Effector memory CD8-positive, alpha-beta T cell (primary cell): Measurements from ENCODE around the gene ZNF689.

Source experiments
- ATAC-seq: fragments of 150-1000 bp; cut with Tn5 transposase; replicated peaks from 2 replicates; pipeline ENCODE4 v1.10.0; 2021; ENCODE audit warnings: mild to moderate bottlenecking, moderate library complexity
- DNase-seq, 3 experiments: peaks; one replicate each; pipeline ENCODE4 v3.0.0; 2021
- H3K27ac Mint-ChIP-seq, 2 donors: one replicate each; pipeline ENCODE4 v1.8.0; 2022; ENCODE audit warnings: mild to moderate bottlenecking in 2 of 2, mixed read lengths in 2 of 2, moderate library complexity in 2 of 2
- H3K27me3 Mint-ChIP-seq, 2 donors: one replicate each; pipeline ENCODE4 v1.8.0; 2022; ENCODE audit warnings: mixed read lengths in 2 of 2
- H3K36me3 Mint-ChIP-seq: one replicate; pipeline ENCODE4 v1.8.0; 2022; ENCODE audit warnings: mild to moderate bottlenecking, moderate library complexity, mixed read lengths; ENCODE audit not compliant: insufficient read depth
- H3K4me1 Mint-ChIP-seq, 2 donors: one replicate each; pipeline ENCODE4 v1.8.0; 2022; ENCODE audit warnings: low read depth in 2 of 2, mixed read lengths in 2 of 2
- H3K4me3 Mint-ChIP-seq, 2 donors: one replicate each; pipeline ENCODE4 v1.8.0; 2022; ENCODE audit warnings: mild to moderate bottlenecking in 2 of 2, mixed read lengths in 2 of 2, moderate library complexity in 2 of 2
- H3K9me3 Mint-ChIP-seq, 2 donors: one replicate each; pipeline ENCODE4 v1.8.0; 2022; ENCODE audit warnings: mixed read lengths in 2 of 2
- total RNA-seq, 9 experiments: gene quantifications; one replicate each; lab custom pipeline; 2026; lab: John Stamatoyannopoulos, UW

The ZNF689 gene
- total RNA-seq = 18.8 to 32.7 (median 27.1) reads per million in 9 experiments

- Mint-ChIP-seq H3K36me3 (peaks cover 37% of the 10 kb centered on the region), H3K27me3 (no peaks in the 10 kb centered on the region), H3K27ac (peak within 1 kb of the TSS; percentile 98), H3K4me3 (peak within 1 kb of the TSS; percentile 91 to 94), H3K9me3 (no peaks in the 10 kb centered on the region), H3K4me1 (peaks cover 12 to 17% of the 10 kb centered on the region in 2 donors)
- peak; percentile 93 for ATAC-seq
- DNase-seq = peak; percentile 95 to 97 (median 95)
Measured at GRCh38 chr16:30609926-30610839, at the start of gene ZNF689. ZNF689 (minus strand) TSS chr16:30610389; CDS start chr16:30610041, 348 bp downstream.

DNA sequence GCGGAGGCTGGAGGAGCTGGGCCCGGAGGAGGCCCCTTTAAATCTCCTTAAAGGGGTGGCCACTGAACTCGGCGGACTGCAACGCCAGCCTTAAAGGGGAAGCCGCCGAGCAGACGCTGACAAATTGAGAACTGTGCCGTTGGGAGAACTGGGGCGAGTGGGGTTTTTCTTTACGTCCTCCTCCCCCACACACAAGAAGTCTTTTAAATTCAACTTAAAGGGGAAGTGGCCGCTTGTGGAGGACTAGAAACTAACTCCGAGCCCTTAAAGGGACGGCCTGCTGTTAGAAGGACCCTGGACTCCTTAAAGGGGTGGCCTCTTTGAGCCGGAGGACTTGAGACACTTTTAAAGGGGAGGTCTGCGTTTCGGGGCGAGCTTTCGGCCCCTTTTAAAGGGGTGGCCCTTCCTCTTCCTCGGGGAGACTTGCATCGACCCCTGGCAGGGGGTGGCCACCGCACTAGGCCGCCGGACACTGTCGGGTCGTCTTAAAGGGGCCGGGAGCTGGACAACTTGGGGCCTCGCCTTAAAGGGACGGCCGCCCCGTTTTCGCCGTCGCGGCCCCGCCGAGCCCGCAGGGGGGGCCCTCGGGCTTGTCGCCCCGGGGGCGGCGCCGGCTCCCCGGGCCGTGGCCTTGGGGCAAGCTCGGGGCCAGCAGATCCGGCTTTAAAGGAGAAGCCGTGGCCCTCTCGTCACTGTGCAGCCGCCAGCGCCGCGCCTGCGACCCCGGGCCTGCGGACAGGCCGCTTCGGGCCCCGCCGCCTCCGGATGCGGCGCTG, 48.7 kb upstream of the ZNF689 start:
- Mint-ChIP-seq H3K4me3 (peak overlapping the region; percentile 94), H3K36me3 (peaks cover 79% of the 10 kb centered on the region), H3K27me3 (no peaks in the 10 kb centered on the region), H3K27ac (peak overlapping the region; percentile 100), H3K9me3 (no peaks in the 10 kb centered on the region), H3K4me1 (peaks cover 43 to 49% of the 10 kb centered on the region in 2 donors)
- ATAC-seq (peak; percentile 26), DNase-seq (no peak)

DNA sequence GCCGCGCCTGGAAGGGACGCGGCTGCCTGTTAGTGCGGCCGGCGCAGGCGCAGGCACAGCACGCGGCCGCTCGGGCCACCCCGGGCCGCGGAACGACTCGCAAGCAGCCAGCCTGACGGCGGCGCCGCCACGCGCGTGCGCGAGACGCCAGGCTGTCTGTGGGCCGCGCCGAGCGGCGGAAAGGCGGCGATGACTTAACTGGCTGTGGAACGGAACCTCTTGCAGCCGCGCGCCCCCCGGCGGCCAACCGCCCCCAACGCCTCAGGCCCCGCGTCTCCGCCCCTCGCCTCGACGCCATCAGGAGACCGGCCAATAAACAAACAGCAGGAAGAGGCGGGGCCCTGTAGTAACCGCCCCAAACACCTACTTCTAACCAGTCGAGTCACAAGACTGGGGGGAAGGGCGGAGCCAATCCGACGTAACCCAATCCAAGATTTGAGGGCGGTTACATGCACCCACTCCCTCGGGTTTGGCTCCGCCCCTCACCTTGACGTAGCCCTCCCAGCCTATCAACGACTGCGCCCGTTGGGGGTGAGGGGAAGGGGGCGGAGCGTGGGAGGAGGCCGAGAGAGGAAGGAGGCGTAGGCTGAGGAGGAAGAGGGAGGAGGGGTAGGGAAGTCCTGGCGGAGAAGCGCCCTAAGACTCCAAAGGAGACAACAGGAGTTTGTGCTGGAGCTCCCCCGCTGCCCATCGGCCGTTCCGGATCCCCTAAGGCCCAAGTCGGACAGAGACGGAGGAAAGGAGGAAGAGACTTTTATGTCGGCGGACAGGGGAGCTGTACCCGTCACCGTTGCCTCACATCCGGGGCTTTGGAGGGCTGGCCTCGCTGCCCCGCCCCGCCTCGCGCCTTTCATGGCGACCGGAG, 47.9 kb upstream of the ZNF689 start, which contains the start of gene FBRS:
Gene FBRS, plus strand, starts transcription at position 566 of the 865 bp plus-strand sequence. CDS start 1,088 bp downstream, outside the sequence.
- peak; percentile 68 for ATAC-seq
- H3K4me1 Mint-ChIP-seq = peaks cover 36 to 41% of the 10 kb centered on the region in 2 donors
- no peaks in the 10 kb centered on the region for H3K9me3 Mint-ChIP-seq
- peak; percentile 99 to 100 (median 99) for DNase-seq
- H3K4me3 Mint-ChIP-seq = peak within 1 kb of the TSS; percentile 94
- H3K27ac Mint-ChIP-seq = peak within 1 kb of the TSS; percentile 100
- peaks cover 76% of the 10 kb centered on the region for H3K36me3 Mint-ChIP-seq
- no peaks in the 10 kb centered on the region for H3K27me3 Mint-ChIP-seq

GRCh38 chr16:30656974-30657865, 47.0 kb upstream of the ZNF689 start:
- Mint-ChIP-seq H3K27ac (peak overlapping the region; percentile 100), H3K36me3 (peaks cover 75% of the 10 kb centered on the region)
- ATAC-seq = no peak

GRCh38 chr16:30656388-30656787, 46.2 kb upstream of the ZNF689 start:
- H3K9me3 Mint-ChIP-seq = no peaks in the 10 kb centered on the region
- DNase-seq = no peak
- peak overlapping the region in 1 of 2 donors; percentile 46 for H3K27ac Mint-ChIP-seq
- H3K4me1 Mint-ChIP-seq = peaks cover 43 to 46% of the 10 kb centered on the region in 2 donors
- ATAC-seq = no peak
- H3K36me3 Mint-ChIP-seq = peaks cover 75% of the 10 kb centered on the region
- peak overlapping the region in 1 of 2 donors; percentile 45 for H3K4me3 Mint-ChIP-seq
- no peaks in the 10 kb centered on the region for H3K27me3 Mint-ChIP-seq

More at GRCh38 chr16:30656974-30657865, 47.0 kb upstream of the ZNF689 start:
- DNase-seq = no peak
- Mint-ChIP-seq H3K9me3 (no peaks in the 10 kb centered on the region), H3K27me3 (no peaks in the 10 kb centered on the region), H3K4me1 (peaks cover 43 to 46% of the 10 kb centered on the region in 2 donors), H3K4me3 (peak overlapping the region; percentile 94)

DNA sequence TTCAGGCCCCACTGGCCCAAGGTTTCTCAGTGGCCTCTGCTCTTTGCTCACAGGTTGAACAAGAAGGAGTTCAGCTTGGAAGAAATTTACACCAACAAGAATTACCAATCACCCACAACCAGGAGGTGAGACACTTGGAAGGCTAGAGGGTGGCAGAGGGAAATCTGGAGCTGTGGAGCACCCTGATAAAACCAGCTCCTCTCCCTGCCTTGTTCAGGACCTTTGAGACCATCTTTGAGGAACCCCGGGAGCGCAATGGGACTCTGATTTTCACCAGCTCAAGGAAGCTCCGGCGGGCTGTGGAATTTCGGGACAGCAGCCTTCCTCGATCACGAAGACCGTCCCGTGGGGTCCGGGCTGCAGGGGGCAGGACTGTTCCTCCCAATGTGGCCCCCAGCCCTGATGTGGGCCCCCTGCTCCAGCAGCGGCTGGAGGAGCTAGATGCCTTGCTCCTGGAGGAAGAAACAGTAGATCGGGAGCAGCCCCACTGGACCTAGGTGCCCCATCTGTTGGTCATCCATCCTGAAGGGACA, 45.7 kb upstream of the ZNF689 start:
- no peak for DNase-seq
- Mint-ChIP-seq H3K27ac (peak overlapping the region in 1 of 2 donors; percentile 46), H3K4me3 (peak overlapping the region in 1 of 2 donors; percentile 45)

GRCh38 chr16:30654856-30655255, 44.7 kb upstream of the ZNF689 start:
- H3K36me3 Mint-ChIP-seq = peaks cover 74% of the 10 kb centered on the region
- DNase-seq (no peak), ATAC-seq (no peak)
- H3K27me3 Mint-ChIP-seq = no peaks in the 10 kb centered on the region
- no peak overlapping the region for H3K27ac Mint-ChIP-seq
- H3K4me3 Mint-ChIP-seq = peak overlapping the region in 1 of 2 donors; percentile 4
- H3K4me1 Mint-ChIP-seq = peaks cover 41 to 45% of the 10 kb centered on the region in 2 donors
- H3K9me3 Mint-ChIP-seq = no peaks in the 10 kb centered on the region

More for the DNA sequence above, 45.7 kb upstream of the ZNF689 start:
- H3K27me3 Mint-ChIP-seq = no peaks in the 10 kb centered on the region
- no peaks in the 10 kb centered on the region for H3K9me3 Mint-ChIP-seq
- no peak for ATAC-seq
- H3K36me3 Mint-ChIP-seq = peaks cover 73% of the 10 kb centered on the region
- H3K4me1 Mint-ChIP-seq = peaks cover 40 to 41% of the 10 kb centered on the region in 2 donors

- H3K4me3 Mint-ChIP-seq = peak overlapping the region; percentile 97 to 98
- H3K27ac Mint-ChIP-seq = peak overlapping the region in 1 of 2 donors; percentile 97
- no peaks in the 10 kb centered on the region for H3K9me3 Mint-ChIP-seq
- no peaks in the 10 kb centered on the region for H3K27me3 Mint-ChIP-seq
- no peak for ATAC-seq
- DNase-seq = no peak
- H3K4me1 Mint-ChIP-seq = peaks cover 37 to 38% of the 10 kb centered on the region in 2 donors
- peaks cover 58% of the 10 kb centered on the region for H3K36me3 Mint-ChIP-seq
Measured at GRCh38 chr16:30652718-30653117, 42.5 kb upstream of the ZNF689 start.

DNA sequence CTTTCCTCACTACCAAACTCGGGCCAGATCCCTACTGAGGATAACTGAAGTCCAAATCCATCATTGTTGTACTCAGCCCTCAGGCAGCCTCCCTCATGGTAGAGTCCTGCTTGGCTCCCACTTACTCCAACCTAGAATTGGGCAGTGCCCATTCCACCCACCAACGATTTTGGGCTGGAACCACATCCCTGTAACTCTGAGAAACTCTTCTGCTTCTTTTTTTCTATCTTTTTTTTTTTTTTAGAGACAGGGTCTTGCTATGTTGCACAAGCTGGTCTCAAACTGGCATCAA, 41.8 kb upstream of the ZNF689 start:
- no peak for DNase-seq
- no peak for ATAC-seq
- Mint-ChIP-seq H3K4me1 (peaks cover 29 to 32% of the 10 kb centered on the region in 2 donors), H3K4me3 (peak overlapping the region; percentile 97 to 98), H3K36me3 (peaks cover 55% of the 10 kb centered on the region), H3K27me3 (no peaks in the 10 kb centered on the region), H3K9me3 (no peaks in the 10 kb centered on the region), H3K27ac (peak overlapping the region; percentile 95 to 97)

DNA sequence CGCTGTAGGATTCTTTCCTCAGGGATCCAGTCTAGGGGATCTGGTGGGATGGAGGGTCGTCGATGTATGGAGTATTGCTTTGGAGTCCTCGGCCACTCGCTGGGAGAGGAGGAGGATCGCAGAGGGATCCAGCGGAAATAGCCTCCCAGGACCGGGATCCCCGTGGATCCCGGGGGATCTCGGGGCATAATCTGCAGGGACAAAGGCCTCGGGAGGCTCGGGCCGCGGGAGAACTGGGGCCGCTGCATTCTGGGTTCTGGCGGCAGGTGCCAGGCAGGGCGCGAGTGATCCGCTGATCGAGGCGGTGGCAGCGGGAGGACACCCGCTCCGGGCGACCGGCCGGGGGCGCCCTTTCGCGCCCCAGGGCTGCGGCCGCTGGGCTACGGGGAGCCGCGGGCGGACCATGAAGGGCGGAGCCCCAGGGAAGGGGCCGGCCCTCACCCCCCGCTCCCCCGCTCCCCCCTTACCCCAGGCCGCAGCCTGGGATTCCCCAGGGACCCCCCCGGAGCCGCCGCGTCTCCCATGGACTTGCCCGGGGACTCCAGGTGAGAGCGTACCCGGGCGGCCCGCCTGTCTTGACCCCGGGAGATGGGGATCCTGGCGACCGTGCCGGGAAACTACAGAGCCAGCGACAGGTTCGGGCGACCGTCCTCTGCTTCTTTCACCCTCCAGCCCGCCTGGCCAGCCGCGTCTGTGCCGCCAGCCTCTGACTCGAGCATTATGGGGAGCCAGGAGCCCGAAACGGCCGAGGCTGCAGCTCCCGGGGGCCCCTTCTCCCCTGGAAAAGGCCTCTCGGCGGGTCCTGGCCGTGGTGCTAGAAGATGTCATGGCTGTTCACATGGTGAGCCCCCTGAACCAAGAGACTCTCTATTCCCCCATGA, 41.2 kb upstream of the ZNF689 start:
- H3K27ac Mint-ChIP-seq = peak overlapping the region; percentile 95 to 97
- H3K9me3 Mint-ChIP-seq = no peaks in the 10 kb centered on the region
- peak; percentile 58 to 74 (median 64) for DNase-seq
- H3K27me3 Mint-ChIP-seq = no peaks in the 10 kb centered on the region
- H3K4me3 Mint-ChIP-seq = peak overlapping the region; percentile 97 to 98
- peaks cover 54% of the 10 kb centered on the region for H3K36me3 Mint-ChIP-seq
- peaks cover 29% of the 10 kb centered on the region in 2 donors for H3K4me1 Mint-ChIP-seq
- peak; percentile 63 for ATAC-seq
